NCI-H2081 (cell line): ENCODE results near the gene FAT1.
"Not testable (repeated sequence)": the region's sequence is repeated elsewhere in the genome, so short reads cannot be mapped to it uniquely, and the experiment has no call there.

Source experiments
- DNase-seq, 2 experiments: peaks; one replicate each; lab custom pipeline; 2025; lab: John Stamatoyannopoulos, UW

The FAT1 gene

GRCh38 chr4:186723292-186724057 lies at the start of gene FAT1:
Gene FAT1, minus strand, starts transcription at chr4:186723856. Its CDS starts 14,029 bp downstream, at chr4:186709827.
- peak; percentile 49 to 65 for DNase-seq

GRCh38 chr4:186772936-186773487 lies 49.4 kb upstream of the FAT1 start:
- no peak for DNase-seq

- no peak for DNase-seq
Observed at GRCh38 chr4:186771624-186772023, 48.0 kb upstream of the FAT1 start.

GRCh38 chr4:186770481-186771175 lies 47.0 kb upstream of the FAT1 start:
- DNase-seq = no peak

- DNase-seq = no peak
Observed at GRCh38 chr4:186767794-186768193, 44.1 kb upstream of the FAT1 start.

- peak in 1 of 2 experiments; percentile 1 for DNase-seq
Observed at GRCh38 chr4:186765673-186766546, 42.3 kb upstream of the FAT1 start.

- DNase-seq = no peak
Observed at GRCh38 chr4:186765138-186765537, 41.5 kb upstream of the FAT1 start.

- DNase-seq = no peak
Observed at GRCh38 chr4:186764457-186764856, 40.8 kb upstream of the FAT1 start.

GRCh38 chr4:186762865-186763264 lies 39.2 kb upstream of the FAT1 start:
- no peak for DNase-seq

- no peak for DNase-seq
Observed at GRCh38 chr4:186762361-186762760, 38.7 kb upstream of the FAT1 start.

- DNase-seq = not testable (repeated sequence)
Observed at GRCh38 chr4:186761956-186762355, 38.3 kb upstream of the FAT1 start.

GRCh38 chr4:186761393-186761792 lies 37.7 kb upstream of the FAT1 start:
- DNase-seq = no peak

GRCh38 chr4:186760576-186760975 lies 36.9 kb upstream of the FAT1 start:
- DNase-seq = no peak

GRCh38 chr4:186759990-186760389 lies 36.3 kb upstream of the FAT1 start:
- no peak for DNase-seq

GRCh38 chr4:186758929-186759682 lies 35.5 kb upstream of the FAT1 start:
- no peak for DNase-seq

GRCh38 chr4:186757696-186758355 lies 34.2 kb upstream of the FAT1 start:
- DNase-seq = no peak

- not testable (repeated sequence) for DNase-seq
Observed at GRCh38 chr4:186756550-186756949, 32.9 kb upstream of the FAT1 start.

GRCh38 chr4:186755550-186756519 lies 32.2 kb upstream of the FAT1 start:
- DNase-seq = no peak

- DNase-seq = no peak
Observed at GRCh38 chr4:186754976-186755375, 31.3 kb upstream of the FAT1 start.

GRCh38 chr4:186752325-186752724 lies 28.7 kb upstream of the FAT1 start:
- no peak for DNase-seq
